HepG2 (cell line): Measurements from ENCODE around the gene ITIH3. TPM values are rescaled to one million over a fixed set of nuclear protein-coding genes. Genes with fewer than 3 reads are reported as not detected.

Experiments
- CEBPB ChIP-seq: IDR thresholded peaks from 2 replicates; pipeline ENCODE4 v1.6.1; 2011; ENCODE audit warnings: low read depth, low read length, improper control_type of control experiment, borderline replicate concordance
- ELF3 ChIP-seq: IDR thresholded peaks from 2 replicates; pipeline ENCODE4 v1.6.1; 2016; ENCODE audit warnings: missing genetic modification reagents, missing compliant biosample characterization
- FIP1L1 ChIP-seq: fragments of 200-400 bp; formaldehyde crosslinking; IDR thresholded peaks from 2 replicates; pipeline ENCODE4 v1.6.1; 2018; ENCODE audit warnings: low read depth, mild to moderate bottlenecking, low read length, moderate library complexity, borderline replicate concordance; ENCODE audit not compliant: insufficient read depth
- GTF2F1 ChIP-seq: fragments of 150-350 bp; IDR thresholded peaks from 2 replicates; pipeline ENCODE4 v1.6.1; 2014; ENCODE audit warnings: low read length
- MAZ ChIP-seq, 2 experiments: sonication (generic) in 1 of 2; formaldehyde crosslinking in 1 of 2; IDR thresholded peaks; 2 replicates each; pipeline versions ENCODE4 v1.5.0 to v1.6.1; 2012 to 2020; ENCODE audit warnings: low read depth in 2 of 2, mild to moderate bottlenecking in 2 of 2, borderline replicate concordance in 1 of 2, improper control_type of control experiment in 1 of 2, low read length in 1 of 2, missing genetic modification reagents in 1 of 2, moderate library complexity in 1 of 2
- MBD4 ChIP-seq: IDR thresholded peaks from 2 replicates; pipeline ENCODE4 v1.6.1; 2012; ENCODE audit warnings: low read length, inconsistent platforms, borderline replicate concordance
- SIN3A ChIP-seq: IDR thresholded peaks from 2 replicates; pipeline ENCODE4 v1.6.1; 2011; ENCODE audit warnings: low read depth, mild to moderate bottlenecking, control low read depth, low read length, borderline replicate concordance
- SNAI1 ChIP-seq: sonication (generic); formaldehyde crosslinking; IDR thresholded peaks from 2 replicates; pipeline ENCODE4 v1.5.0; 2020; ENCODE audit warnings: mild to moderate bottlenecking, missing genetic modification reagents, borderline replicate concordance
- TERF1 ChIP-seq: sonication (generic); formaldehyde crosslinking; IDR thresholded peaks from 2 replicates; pipeline ENCODE4 v1.8.0; 2022; ENCODE audit warnings: mild to moderate bottlenecking, missing genetic modification reagents, moderate library complexity
- ZMYM2 ChIP-seq: sonication (generic); formaldehyde crosslinking; IDR thresholded peaks from 2 replicates; pipeline ENCODE4 v1.8.0; 2022; ENCODE audit warnings: mild to moderate bottlenecking, missing genetic modification reagents
- ZNF180 ChIP-seq: sonication (generic); formaldehyde crosslinking; IDR thresholded peaks from 2 replicates; pipeline ENCODE4 v1.4.0; 2020; ENCODE audit warnings: low read depth, missing genetic modification reagents, borderline replicate concordance
- polyA plus RNA-seq, 8 experiments: library from polyadenylated mRNA; depleted of rRNA in 3 of 8; stranded (reverse) in 7 of 8; unstranded in 1 of 8; fragments of >200 nt; fragmentation: Illumina TruSeq in 4 of 8; extraction: Trizol in 4 of 8; gene quantifications; 2 replicates each; pipeline versions ENCODE4 v1.2.1 to v1.2.3, GENCODE V29; 2011 to 2016; ENCODE audit warnings: low read depth in 4 of 8, missing spikeins in 1 of 8, mixed read lengths in 1 of 8; ENCODE audit not compliant: insufficient read depth in 1 of 8
- total RNA-seq, 5 experiments: library from RNA; depleted of rRNA; stranded (reverse); fragments of >200 nt; fragmentation: Illumina TruSeq; extraction: Trizol; gene quantifications; 2 replicates each; pipeline ENCODE4 v1.2.3, GENCODE V29; 2016; ENCODE audit warnings: low read depth in 1 of 5
- TF ChIP-seq, protein P1 (sequence below): sonication (generic); formaldehyde crosslinking; IDR thresholded peaks from 2 replicates; pipeline ENCODE4 v1.5.1; 2020; ENCODE audit warnings: mild to moderate bottlenecking, missing genetic modification reagents, moderate library complexity

The ITIH3 gene
- total and polyA plus RNA-seq, 2 of the 13 experiments (the other 11 are each of a cell fraction or from before 2014, with no cell fraction given) = 105 to 632 TPM

DNA sequence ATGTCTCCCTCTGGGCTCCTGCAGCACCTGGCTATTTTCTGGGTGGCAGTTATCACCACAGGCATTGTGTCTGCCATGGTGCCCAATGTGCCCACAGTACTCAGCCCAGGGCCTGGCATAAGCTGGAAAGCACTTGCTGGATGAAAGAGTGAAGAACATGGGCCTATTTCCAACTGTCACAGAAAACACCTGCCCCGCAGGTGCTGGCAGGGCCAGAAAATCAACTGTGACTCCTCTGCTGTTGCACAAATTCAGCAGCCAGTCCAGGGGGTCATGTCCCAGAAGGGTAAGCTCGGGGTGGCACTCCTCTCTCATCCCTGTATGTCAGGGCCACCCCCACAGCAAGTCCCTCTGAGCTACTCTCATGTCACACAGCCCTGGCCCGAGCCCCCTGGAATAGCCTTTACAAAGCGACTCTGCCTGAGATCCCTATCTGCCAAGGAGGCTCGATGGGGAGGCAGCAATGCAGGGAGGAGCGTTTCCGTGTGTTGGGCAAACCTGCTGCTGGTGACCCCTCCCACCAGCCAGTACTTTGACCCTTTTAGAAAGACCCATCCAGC, 16.9 kb downstream of the ITIH3 start (continued):
- TF ChIP-seq, protein P1, sequence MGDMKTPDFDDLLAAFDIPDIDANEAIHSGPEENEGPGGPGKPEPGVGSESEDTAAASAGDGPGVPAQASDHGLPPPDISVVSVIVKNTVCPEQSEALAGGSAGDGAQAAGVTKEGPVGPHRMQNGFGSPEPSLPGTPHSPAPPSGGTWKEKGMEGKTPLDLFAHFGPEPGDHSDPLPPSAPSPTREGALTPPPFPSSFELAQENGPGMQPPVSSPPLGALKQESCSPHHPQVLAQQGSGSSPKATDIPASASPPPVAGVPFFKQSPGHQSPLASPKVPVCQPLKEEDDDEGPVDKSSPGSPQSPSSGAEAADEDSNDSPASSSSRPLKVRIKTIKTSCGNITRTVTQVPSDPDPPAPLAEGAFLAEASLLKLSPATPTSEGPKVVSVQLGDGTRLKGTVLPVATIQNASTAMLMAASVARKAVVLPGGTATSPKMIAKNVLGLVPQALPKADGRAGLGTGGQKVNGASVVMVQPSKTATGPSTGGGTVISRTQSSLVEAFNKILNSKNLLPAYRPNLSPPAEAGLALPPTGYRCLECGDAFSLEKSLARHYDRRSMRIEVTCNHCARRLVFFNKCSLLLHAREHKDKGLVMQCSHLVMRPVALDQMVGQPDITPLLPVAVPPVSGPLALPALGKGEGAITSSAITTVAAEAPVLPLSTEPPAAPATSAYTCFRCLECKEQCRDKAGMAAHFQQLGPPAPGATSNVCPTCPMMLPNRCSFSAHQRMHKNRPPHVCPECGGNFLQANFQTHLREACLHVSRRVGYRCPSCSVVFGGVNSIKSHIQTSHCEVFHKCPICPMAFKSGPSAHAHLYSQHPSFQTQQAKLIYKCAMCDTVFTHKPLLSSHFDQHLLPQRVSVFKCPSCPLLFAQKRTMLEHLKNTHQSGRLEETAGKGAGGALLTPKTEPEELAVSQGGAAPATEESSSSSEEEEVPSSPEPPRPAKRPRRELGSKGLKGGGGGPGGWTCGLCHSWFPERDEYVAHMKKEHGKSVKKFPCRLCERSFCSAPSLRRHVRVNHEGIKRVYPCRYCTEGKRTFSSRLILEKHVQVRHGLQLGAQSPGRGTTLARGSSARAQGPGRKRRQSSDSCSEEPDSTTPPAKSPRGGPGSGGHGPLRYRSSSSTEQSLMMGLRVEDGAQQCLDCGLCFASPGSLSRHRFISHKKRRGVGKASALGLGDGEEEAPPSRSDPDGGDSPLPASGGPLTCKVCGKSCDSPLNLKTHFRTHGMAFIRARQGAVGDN (CRISPR knock-in tag) = peak; percentile 53
- TF ChIP-seq ZMYM2 (CRISPR knock-in tag) = peak; percentile 60; the same call in 1 of the 2 replicates
- peak; percentile 29; the same call in 1 of the 2 replicates for TF ChIP-seq CEBPB
- TF ChIP-seq SNAI1 (CRISPR knock-in tag) = no peak
- TF ChIP-seq GTF2F1 = no peak
- TF ChIP-seq MBD4 = no peak
- TF ChIP-seq FIP1L1 = no peak
- no peak for TF ChIP-seq MAZ (IDR thresholded peaks at IDR 0.05; ENCODE audit: borderline replicate concordance, low read depth, low read length)
- TF ChIP-seq MAZ (CRISPR knock-in tag; IDR thresholded peaks at IDR 0.05; ENCODE audit: low read depth) = no peak
- no peak for TF ChIP-seq ZNF180 (CRISPR knock-in tag)
- no peak for TF ChIP-seq SIN3A
- TF ChIP-seq ELF3 (CRISPR knock-in tag) = peak; percentile 52; the same call in 1 of the 2 replicates
- no peak for TF ChIP-seq TERF1 (CRISPR knock-in tag)
